CD4-positive, alpha-beta T cell treated with Interleukin-17A for 4 hours (primary cell): ENCODE measurements around the gene TNF.
"Not testable (repeated sequence)": the region's sequence is repeated elsewhere in the genome, so short reads cannot be mapped to it uniquely, and the experiment has no call there.

Experiments used
- DNase-seq: peaks from one replicate; pipeline ENCODE4 v3.0.0-alpha.2; 2020; ENCODE audit warnings: mixed read lengths

Gene TNF

DNA sequence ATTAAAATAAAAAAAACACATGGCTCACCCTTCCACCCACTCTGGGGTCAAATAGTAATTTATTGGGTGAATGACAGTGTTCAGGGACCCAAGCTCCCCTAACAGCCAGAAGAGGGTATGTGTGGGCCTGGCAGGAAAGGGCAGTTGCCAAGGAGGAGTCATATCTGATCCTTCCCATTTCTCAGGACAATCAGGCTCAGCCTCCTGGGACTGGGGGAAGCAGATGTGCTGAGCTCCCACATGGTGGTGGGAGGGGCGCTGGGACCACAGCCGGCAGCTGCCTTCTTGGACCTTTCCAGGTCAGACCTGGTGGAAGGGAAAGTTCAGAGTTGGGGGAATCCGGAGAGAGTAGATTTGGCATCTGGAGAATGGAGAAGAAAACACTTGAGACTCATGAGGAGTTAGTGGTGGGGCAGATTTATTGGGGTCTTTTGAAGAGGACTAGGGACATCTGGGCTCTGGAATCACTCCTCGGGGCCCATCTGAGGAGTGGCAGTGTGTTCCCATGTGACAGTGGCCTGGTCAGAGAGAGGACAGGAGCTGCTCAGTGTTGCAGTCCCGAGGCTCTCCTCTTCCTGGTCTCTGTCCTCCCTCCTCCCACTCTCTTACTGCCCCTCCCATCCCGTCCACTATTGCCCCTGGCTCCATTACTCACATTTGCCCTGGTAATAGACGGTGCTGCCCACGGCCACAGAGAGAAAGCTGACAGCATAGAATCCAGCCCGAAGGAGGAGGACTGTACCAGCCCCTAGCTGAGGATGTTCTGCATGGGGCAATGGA is 13.7 kb downstream of the TNF start:
- DNase-seq = no peak

DNA sequence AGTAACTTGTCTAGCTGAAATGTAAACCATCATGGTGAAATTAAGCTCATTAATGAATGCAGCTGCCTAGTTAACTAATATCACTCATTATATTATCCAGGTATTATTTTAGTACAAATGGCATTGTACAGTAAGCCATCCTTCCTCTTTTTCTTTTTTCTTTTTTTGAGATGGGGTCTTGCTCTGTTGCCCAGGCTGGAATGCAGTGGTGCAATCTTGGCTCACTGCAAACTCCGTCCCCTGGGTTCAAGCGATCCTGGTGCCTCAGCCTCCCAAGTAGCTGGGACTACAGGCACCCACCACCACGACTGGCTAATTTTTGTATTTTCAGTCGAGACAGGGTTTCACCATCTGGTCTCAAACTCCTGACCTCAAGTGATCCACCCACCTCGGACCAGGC is 15.3 kb downstream of the TNF start:
- not testable (repeated sequence) for DNase-seq

DNA sequence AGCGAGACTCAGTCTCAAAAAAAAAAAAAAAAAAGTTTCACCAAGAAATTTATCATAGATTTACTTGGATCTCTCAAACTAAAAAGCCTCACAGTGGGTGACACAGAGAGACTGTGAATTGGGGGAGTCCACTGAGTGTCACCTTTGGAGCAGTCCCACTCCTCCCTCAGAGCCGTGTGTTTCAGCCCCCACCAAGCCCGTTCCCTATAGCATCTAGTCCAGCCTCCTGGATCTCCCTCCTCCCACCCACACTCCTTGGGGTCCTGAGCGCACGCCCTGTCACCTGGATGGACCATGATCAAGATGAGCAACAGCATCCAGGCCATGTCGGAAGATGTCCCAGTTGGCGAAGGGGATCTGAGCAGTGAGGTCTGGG is 17.0 kb downstream of the TNF start:
- DNase-seq = no peak

DNA sequence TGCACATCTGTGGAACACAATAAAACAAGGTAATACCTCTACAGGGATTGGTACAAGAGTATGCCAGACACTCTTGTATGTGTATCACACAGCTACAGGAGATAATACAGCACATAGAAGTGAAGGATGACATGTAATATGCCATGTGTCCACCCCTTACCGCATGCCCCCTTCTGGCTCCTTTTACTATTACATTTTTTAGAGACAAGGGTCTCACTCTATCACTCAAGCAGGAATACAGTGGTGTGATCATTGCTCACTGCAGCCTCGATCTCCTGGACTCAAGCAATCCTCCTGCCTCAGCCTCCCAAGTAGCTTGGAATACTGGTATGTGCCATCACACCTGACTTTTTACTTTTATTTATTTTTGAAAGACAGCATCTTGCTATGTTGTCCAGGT is 21.6 kb downstream of the TNF start:
- peak; percentile 68 for DNase-seq

DNA sequence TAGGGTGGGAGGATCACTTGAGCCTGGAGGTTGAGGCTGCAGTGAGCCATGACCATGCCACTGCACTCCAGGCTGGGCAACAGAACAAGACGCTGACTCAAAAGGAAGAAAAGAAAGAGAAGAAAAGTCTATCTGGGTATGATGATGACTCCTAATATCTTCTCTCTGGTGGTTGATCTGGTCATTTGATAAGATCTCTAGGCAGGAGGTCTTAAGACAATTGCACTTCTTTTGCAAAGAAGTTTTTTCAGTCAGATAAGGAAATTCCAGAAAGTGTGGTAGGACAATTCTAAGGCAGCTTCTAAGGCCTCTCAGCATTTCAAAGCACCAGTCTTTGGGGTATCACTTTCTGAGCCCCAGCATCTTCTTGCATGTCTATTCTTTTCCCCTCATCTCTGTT is 32.0 kb downstream of the TNF start:
- no peak for DNase-seq

DNA sequence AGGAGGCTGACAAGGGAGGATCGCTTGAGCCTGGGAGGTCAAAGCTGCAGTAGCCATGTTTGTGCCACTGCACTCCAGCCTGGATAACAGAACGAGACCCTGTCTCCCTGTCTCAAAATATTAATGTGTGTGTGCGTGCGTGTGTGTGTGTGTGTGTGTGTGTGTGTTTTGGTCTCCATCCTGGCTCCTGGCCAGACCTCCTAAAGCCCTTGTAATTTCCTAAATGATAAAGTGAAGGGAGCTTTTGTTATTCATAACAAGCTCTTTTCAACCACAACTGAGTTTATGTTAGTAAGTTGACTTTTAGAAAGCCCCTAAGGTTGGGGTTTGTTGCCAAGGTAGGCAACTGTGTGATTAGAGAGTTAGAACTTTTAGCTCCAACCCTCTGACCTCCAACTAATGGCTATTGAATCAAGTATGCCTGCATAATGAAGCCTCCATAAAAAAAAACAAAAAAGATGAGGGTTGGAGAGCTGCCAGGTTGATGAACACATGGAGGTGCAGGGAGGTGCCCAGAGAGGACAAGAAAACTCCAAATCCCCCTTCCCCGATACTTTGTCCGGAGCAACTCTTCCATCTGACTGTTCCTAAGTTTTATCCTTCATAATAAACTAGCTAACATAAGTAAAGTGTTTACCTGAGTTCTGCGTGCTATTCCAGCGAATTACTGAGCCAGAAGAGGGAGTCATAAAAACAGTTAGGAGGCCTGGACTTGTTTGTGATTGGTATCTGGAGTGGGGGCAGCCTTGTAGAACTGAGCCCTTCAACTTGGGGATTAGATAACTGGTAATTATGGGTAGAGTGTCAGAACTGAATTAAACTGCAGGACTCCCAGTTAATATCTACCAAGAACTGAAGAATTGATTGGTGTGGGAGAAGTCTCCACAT is 34.4 kb downstream of the TNF start:
- DNase-seq = no peak

DNA sequence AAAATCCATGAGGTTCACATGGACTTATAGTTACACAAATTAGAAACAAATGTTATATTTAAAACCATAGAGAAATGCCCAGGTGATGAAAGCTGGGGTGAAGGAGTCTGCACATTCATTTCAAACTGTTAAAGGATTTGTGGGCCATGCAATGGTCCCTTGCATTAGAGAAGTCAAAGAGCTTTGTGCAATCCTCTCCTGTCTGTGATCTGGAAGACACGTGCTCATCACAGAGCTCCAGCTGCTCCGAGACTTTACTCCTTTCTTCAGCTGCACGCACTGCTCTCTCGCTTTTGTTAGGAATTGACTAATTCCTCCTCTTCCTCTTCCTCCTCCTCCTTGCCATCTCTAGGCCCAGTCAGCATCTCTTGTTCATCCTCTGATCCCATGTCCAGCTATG is 35.6 kb downstream of the TNF start:
- no peak for DNase-seq

DNA sequence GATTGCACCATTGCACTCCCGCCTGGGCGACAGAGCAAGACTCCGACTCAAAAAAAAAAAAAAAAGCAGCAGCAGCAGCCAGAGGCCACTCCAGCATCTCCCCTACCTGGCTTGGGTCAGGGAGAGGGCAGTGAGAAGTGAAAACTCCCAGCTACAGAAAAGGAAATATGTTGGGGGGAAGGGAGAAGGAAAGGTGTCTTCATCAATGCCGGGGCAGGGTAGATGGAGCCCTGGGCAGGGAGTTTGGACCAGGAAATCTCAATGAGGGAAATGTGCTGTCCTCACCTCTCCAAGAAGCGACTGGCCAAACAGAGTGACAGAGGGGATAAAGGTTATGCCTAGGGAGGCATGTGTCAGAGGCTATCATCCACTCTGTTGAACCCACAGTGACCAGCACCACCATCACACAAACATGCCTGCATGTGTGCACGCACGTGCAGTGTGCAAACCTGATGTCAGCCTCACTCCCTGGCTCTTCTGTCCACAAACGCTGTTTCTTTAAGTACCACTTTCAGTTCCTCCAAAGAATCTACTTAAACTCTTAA is 38.8 kb downstream of the TNF start:
- DNase-seq = no peak

DNA sequence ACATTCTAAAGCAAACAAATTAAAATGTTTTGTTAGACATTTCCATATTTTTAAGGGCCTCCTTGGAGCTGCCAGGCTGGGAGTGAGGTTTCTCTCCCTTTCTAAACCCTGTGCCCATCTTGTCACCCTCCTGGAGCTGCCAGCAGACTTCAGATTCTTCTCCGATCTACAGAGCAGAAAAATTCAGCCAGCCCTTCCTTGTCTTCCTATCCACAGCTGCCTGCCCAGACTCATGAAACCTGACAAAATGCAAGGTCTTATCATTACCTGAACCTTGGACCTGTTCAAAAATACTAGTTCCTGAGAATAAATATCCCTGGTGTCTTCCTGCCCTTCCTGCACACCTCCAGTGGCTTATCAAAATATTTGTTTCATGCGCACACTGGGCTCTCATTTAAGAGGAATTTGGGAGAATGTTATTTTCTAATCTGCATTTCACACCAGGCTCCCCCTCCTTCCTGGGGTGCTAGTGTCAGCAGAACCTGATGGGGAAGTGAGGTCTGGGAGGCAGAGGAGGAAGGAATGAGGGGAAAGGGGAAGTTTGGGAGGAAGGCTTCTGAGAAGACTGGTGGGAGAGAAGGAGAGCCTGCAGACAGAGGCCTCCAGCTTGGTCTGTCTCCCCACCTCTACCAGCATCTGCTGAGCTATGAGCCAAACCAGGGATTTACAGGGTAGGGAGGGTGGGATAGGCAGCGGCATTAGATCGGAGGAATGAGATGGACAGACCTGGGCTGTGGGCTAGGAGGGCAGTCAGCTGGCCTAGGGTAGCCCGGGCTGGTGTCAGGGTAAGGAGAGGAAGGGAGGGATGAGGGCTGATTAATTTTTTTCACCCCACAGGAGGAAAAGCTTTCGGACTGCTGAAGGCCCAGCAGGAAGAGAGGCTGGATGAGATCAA is 39.6 kb downstream of the TNF start, which contains the start of gene AIF1:
Gene AIF1, plus strand, starts transcription at position 551 of the 895 bp plus-strand sequence. Its CDS starts 96 bp downstream, at position 647.
- DNase-seq = no peak

DNA sequence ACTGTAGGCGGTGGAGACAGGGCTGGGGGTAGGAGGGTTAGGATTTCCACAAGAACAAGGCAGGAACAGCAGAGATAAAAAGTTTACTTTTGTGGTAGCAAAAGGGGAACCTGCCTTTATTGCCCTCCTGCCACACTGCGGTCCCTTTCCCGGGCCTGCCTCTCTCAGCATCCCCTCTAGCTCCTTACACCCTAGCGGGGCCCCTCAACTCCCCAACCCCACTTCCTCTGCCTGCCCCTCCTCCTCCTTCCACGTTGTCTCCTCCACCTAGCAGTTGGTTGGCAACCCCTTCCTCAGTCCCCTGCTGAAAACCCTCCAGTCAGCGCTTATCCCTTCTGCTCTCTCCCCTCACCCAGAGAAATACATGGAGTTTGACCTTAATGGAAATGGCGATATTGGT is 40.4 kb downstream of the TNF start:
- peak; percentile 66 for DNase-seq

DNA sequence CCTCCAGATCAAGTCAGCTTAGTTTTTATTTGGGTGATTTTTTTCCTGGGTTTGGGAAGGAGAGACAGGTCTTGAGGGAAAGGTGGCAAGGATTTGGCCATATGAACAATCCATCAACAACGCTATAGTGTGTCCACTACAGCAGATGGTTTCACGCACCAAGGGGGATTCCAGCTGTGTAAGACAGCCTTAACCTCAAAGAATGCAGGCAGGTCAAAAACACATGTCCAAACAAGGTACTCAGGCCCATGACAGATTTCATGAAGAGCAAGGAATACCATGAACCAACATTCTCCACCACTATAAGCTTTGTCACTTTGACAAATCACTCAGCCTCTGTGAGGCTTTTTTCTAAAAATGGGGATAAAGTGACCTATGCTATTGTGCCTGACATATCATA is 41.6 kb downstream of the TNF start:
- DNase-seq = no peak

DNA sequence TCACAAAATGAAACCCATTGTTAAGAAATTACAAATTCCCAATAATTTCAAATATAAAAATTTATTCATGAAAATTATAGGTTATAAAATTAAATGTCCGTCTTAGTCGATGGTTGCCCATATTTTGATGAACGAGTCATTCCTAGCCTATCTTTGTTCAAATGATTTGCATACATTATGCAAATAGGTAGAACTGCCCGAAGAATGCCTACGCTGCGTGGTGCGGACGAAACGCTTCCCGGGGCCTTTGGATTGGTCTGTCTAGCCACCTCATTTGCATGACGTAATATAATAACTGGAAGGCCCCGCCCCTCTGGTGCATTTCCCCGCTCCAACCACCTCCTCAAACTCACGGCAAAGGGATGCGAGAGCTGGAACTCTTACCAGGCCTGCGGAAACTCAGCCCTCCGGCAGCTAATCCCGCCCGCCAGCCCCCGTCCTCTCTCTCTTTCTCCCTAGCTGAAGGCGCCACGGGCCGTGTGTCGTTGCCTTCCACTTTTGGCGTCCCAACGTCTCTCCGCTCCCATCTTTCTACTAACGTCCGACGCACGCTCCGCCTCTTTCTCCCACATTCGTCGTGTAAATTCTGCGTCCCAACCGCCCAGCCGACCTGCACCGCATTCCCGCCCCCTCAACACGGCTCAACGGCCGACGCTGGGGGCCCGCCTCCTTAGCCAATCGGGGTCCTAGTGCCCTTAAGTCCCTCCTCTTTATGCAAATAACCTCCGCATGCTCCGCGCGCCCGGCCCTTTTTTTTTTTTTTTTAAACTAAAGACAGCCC is 44.6 kb downstream of the TNF start:
- peak; percentile 98 for DNase-seq

DNA sequence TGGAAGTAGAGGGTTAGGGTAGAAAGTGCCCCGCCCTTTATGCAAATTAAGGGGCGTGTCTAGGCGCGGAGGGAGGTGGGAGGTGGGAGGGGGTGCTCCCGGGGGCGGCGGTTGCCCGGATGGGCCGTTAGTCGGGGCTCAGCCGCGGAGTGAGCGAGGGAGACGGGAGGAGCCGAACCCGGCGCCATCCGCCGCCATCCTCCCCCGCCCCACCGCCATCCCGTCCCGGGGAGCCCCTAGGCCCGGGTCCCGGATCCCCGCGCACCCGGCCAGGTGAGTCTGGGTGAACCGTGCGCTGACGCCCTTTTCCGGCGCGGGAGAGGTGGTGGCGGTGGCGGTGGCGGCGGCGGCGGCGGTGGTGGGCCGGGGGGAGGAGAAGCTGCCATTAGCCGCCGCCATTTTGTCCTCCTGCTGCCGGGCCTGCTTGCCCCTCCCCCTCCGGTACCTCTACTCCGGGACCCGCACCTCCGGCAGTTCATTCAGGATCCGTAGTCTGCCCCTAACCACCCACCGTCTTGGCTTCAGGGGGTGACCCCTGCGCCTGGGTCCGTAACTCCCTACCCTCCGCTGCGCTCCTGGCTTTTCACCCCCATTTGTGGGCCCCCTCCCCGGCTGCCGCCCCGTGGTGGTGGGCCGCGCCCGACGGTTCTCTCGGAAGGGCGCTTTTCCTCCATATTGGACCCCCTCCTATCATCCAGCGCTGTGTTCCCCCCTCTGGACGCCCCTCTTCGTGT is 45.4 kb downstream of the TNF start, which contains the start of gene PRRC2A:
Gene PRRC2A, plus strand, starts transcription at position 130 of the 734 bp plus-strand sequence. CDS start 2,075 bp downstream, outside the sequence.
- DNase-seq = peak; percentile 83

DNA sequence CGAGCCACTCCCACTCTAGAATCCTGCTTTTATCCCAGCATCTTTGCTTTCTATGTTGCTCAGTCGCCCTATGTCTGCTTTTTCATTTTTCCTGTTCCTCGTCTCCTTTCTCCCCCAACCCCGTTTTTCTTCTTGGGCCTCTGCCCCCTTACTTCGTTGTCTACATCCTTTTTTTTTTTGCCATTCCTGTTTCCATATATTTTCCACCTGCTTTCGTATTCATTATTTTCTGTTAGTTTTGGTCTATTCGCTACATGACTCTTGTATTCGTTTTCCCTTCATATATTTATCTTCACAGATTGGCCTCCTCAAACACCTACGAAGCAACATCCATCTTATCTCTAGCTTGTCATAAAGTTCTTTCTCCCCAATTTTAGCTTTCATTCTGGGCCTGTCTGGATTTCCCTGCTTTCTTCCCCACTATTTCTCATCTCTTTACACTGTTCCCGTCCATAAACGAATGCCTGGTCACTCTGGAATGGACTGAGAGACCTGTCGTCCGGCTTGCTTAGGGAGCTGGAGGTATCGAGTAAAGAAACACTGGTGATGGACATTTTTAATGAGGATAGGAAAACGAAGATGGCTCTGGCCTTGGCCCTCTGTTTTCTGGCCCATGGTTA is 46.1 kb downstream of the TNF start:
- no peak for DNase-seq

DNA sequence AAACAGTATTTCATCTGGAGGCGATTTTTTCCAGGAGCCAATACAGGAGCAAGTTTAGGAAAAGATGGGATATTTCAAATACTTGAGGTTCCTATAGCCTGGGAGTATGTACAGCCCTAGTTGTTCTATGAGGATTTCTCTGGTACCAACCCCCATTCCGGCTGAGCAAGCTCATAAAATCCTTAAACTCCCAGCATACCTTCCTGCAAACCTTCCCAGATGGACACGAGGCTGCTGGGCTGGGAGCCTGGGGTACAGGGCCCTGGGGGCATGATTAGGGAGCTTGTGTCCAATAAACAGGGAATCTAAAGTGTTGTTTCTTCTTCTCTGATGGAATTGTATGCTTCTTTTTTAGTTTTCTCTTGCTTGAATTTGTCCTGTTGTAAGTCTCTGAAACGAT is 46.6 kb downstream of the TNF start:
- no peak for DNase-seq

DNA sequence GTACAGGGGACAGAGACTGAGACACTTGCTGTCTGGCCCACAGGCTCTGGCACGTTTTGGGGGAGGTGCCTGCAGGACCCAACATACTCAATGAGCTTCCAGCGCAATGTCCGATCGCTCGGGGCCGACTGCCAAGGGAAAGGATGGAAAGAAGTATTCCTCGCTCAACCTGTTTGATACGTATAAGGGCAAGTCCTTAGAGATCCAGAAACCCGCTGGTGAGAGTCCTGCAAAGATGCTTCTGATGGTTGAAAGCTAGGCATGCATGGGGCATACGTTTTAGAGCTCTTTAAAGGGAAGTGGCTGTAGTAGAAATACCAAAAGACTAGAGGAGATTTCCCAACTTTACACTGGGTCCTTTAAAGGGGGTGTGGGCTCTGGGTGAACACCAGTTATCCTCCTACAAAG is 47.3 kb downstream of the TNF start:
- no peak for DNase-seq

DNA sequence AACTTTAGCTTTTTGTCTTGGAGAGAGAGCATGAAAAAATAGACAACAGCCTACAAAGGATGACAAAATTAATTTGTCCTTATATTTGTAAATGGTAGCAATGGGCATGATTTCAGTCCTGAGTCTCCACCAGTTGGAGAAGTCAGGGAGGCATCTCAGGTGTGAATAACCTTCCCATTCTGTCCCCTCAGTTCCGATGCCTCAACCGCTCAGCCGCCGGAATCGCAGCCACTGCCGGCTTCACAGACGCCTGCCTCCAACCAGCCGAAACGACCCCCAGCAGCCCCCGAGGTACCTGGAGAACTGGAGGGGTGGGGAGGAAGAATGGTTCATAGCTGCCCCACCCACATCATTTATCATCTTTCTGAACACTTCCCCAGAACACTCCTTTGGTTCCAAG is 48.7 kb downstream of the TNF start:
- no peak for DNase-seq

DNA sequence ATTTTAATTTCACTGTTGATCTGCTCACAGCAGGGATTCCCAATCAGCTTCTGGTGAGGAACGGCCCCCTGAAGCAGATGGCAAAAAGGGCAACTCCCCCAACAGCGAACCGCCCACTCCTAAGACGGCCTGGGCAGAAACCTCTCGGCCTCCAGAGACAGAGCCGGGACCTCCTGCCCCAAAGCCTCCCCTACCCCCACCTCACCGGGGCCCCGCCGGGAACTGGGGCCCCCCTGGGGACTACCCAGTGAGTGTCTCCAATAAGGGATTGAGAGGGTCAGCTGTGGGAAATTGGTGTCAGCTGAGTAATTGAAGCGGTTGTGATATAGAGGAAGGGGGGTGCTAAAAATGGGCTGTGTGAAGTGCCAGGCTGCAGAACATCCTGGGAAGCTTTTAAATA is 51.6 kb downstream of the TNF start:
- DNase-seq = no peak

DNA sequence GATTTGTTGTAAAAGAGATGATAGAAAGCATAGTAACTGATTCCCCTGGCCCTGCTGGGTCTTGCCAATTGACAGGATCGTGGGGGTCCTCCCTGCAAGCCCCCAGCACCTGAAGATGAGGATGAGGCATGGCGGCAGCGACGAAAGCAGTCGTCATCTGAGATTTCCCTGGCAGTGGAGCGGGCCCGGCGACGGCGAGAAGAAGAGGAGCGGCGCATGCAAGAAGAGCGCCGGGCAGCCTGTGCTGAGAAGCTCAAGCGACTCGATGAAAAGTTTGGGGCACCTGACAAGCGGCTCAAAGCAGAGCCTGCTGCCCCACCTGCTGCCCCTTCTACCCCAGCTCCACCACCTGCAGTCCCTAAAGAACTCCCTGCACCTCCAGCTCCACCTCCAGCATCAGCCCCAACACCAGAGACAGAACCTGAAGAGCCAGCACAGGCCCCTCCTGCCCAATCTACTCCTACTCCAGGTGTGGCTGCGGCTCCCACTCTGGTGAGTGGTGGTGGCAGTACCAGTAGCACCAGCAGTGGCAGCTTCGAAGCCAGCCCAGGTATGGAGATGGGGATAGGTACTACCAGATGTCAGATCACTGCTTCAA is 52.4 kb downstream of the TNF start:
- no peak for DNase-seq
